ENCODE measurements around the gene MAGEA12. TPM values are rescaled to one million over a fixed set of nuclear protein-coding genes. Genes with fewer than 3 reads are reported as not detected.
"Not testable (repeated sequence)": the region's sequence is repeated elsewhere in the genome, so short reads cannot be mapped to it uniquely, and the experiment has no call there.

MAGEA12 gene
- total and polyA plus RNA-seq, 9 of the 15 experiments (the other 6 are each of a cell fraction or from before 2014, with no cell fraction given): 53.4 to 101 (median 80.4) TPM

- H3K4me2 ChIP-seq (ENCODE audit: insufficient read depth, low read length); H3K9me3 ChIP-seq (replicated peaks; ENCODE audit: control insufficient read depth, insufficient read depth, low read depth, low read length); H3K9ac ChIP-seq (ENCODE audit: insufficient read depth in 1 of 2, low read depth in 2 of 2, low read length in 2 of 2); H3K27me3 ChIP-seq (ENCODE audit: control insufficient read depth in 2 of 2, insufficient read depth in 2 of 2, low read length in 2 of 2); intact Hi-C loops (cut with micrococcal nuclease); in situ Hi-C loops (cut with MboI); BruUV-seq (replicated peaks); H2AFZ ChIP-seq (ENCODE audit: low read depth, low read length); POLR2A ChIA-PET; DNase-seq (ENCODE audit: extremely low read depth in 1 of 4, low spot score in 3 of 4); H3K36me3 ChIP-seq (ENCODE audit: control insufficient read depth, insufficient read depth, low read length); H3K4me3 ChIP-seq; H4K20me1 ChIP-seq (replicated peaks; ENCODE audit: control insufficient read depth, insufficient read depth, low read length); H3K9me1 ChIP-seq (ENCODE audit: control insufficient read depth, insufficient read depth, low read length); CTCF ChIA-PET (ENCODE audit: low intra/inter-chr PET ratio); H3K79me2 ChIP-seq (ENCODE audit: control insufficient read depth, insufficient read depth, low read length); H3K4me1 ChIP-seq (replicated peaks in 1 of 2; ENCODE audit: control insufficient read depth in 2 of 2, insufficient read depth in 2 of 2, low read length in 2 of 2); H3K27ac ChIP-seq (ENCODE audit: extremely low read depth, low read depth, low read length): not testable (repeated sequence)
- no CpG with 5 or more reads among the region's 5 CpGs for WGBS (ENCODE audit: insufficient coverage, low coverage, missing lambda C conversion rate)
- FAIRE-seq (peak; percentile 40), ATAC-seq (peak; percentile 40; the same call in 2 of the 3 replicates)
Measured at GRCh38 chrX:152754871-152755270, 21.3 kb downstream of the MAGEA12 start.

- H3K27me3 ChIP-seq (ENCODE audit: control insufficient read depth in 2 of 2, insufficient read depth in 2 of 2, low read length in 2 of 2); POLR2A ChIA-PET; CTCF ChIA-PET (ENCODE audit: low intra/inter-chr PET ratio); H3K4me2 ChIP-seq (ENCODE audit: insufficient read depth, low read length); H3K4me1 ChIP-seq (replicated peaks in 1 of 2; ENCODE audit: control insufficient read depth in 2 of 2, insufficient read depth in 2 of 2, low read length in 2 of 2); H3K9me3 ChIP-seq (replicated peaks; ENCODE audit: control insufficient read depth, insufficient read depth, low read depth, low read length); H3K79me2 ChIP-seq (ENCODE audit: control insufficient read depth, insufficient read depth, low read length); BruUV-seq (replicated peaks); H3K4me3 ChIP-seq; FAIRE-seq; H3K9ac ChIP-seq (ENCODE audit: insufficient read depth in 1 of 2, low read depth in 2 of 2, low read length in 2 of 2); ATAC-seq; H3K27ac ChIP-seq (ENCODE audit: extremely low read depth, low read depth, low read length); H3K36me3 ChIP-seq (ENCODE audit: control insufficient read depth, insufficient read depth, low read length); H3K9me1 ChIP-seq (ENCODE audit: control insufficient read depth, insufficient read depth, low read length); H2AFZ ChIP-seq (ENCODE audit: low read depth, low read length); DNase-seq (ENCODE audit: extremely low read depth in 1 of 4, low spot score in 3 of 4); in situ Hi-C loops (cut with MboI); H4K20me1 ChIP-seq (replicated peaks; ENCODE audit: control insufficient read depth, insufficient read depth, low read length); intact Hi-C loops (cut with micrococcal nuclease): not testable (repeated sequence)
- WGBS (ENCODE audit: insufficient coverage, low coverage, missing lambda C conversion rate): no CpG with 5 or more reads among the region's 2 CpGs
Measured at GRCh38 chrX:152758918-152759317, 25.4 kb downstream of the MAGEA12 start, which contains the start of gene CSAG3. TSS of gene CSAG3 (plus strand) at chrX:152759218.

- H3K27me3 ChIP-seq (ENCODE audit: control insufficient read depth in 2 of 2, insufficient read depth in 2 of 2, low read length in 2 of 2); intact Hi-C loops (cut with micrococcal nuclease); H3K9me3 ChIP-seq (replicated peaks; ENCODE audit: control insufficient read depth, insufficient read depth, low read depth, low read length); H3K4me3 ChIP-seq; FAIRE-seq; H3K4me1 ChIP-seq (replicated peaks in 1 of 2; ENCODE audit: control insufficient read depth in 2 of 2, insufficient read depth in 2 of 2, low read length in 2 of 2); in situ Hi-C loops (cut with MboI); H3K36me3 ChIP-seq (ENCODE audit: control insufficient read depth, insufficient read depth, low read length); H3K9me1 ChIP-seq (ENCODE audit: control insufficient read depth, insufficient read depth, low read length); POLR2A ChIA-PET; H3K79me2 ChIP-seq (ENCODE audit: control insufficient read depth, insufficient read depth, low read length); DNase-seq (ENCODE audit: extremely low read depth in 1 of 4, low spot score in 3 of 4); H3K4me2 ChIP-seq (ENCODE audit: insufficient read depth, low read length); H2AFZ ChIP-seq (ENCODE audit: low read depth, low read length); H3K9ac ChIP-seq (ENCODE audit: insufficient read depth in 1 of 2, low read depth in 2 of 2, low read length in 2 of 2); H4K20me1 ChIP-seq (replicated peaks; ENCODE audit: control insufficient read depth, insufficient read depth, low read length); CTCF ChIA-PET (ENCODE audit: low intra/inter-chr PET ratio); H3K27ac ChIP-seq (ENCODE audit: extremely low read depth, low read depth, low read length): not testable (repeated sequence)
- BruUV-seq (replicated peaks): TSS peak; percentile 52
- 33% methylated on average over 3 of the region's 7 CpGs for WGBS (ENCODE audit: insufficient coverage, low coverage, missing lambda C conversion rate)
- peak; percentile 41; the same call in 2 of the 3 replicates for ATAC-seq
Measured at GRCh38 chrX:152759544-152759943, 26.0 kb downstream of the MAGEA12 start.

- H3K36me3 ChIP-seq (ENCODE audit: control insufficient read depth, insufficient read depth, low read length); H3K9me3 ChIP-seq (replicated peaks; ENCODE audit: control insufficient read depth, insufficient read depth, low read depth, low read length); H2AFZ ChIP-seq (ENCODE audit: low read depth, low read length); BruUV-seq (replicated peaks); H3K4me2 ChIP-seq (ENCODE audit: insufficient read depth, low read length); H3K4me1 ChIP-seq (replicated peaks in 1 of 2; ENCODE audit: control insufficient read depth in 2 of 2, insufficient read depth in 2 of 2, low read length in 2 of 2); intact Hi-C loops (cut with micrococcal nuclease); FAIRE-seq; CTCF ChIA-PET (ENCODE audit: low intra/inter-chr PET ratio); ATAC-seq; H4K20me1 ChIP-seq (replicated peaks; ENCODE audit: control insufficient read depth, insufficient read depth, low read length); H3K27ac ChIP-seq (ENCODE audit: extremely low read depth, low read depth, low read length); POLR2A ChIA-PET; H3K4me3 ChIP-seq; H3K9ac ChIP-seq (ENCODE audit: insufficient read depth in 1 of 2, low read depth in 2 of 2, low read length in 2 of 2); H3K27me3 ChIP-seq (ENCODE audit: control insufficient read depth in 2 of 2, insufficient read depth in 2 of 2, low read length in 2 of 2); DNase-seq (ENCODE audit: extremely low read depth in 1 of 4, low spot score in 3 of 4); H3K9me1 ChIP-seq (ENCODE audit: control insufficient read depth, insufficient read depth, low read length); H3K79me2 ChIP-seq (ENCODE audit: control insufficient read depth, insufficient read depth, low read length); in situ Hi-C loops (cut with MboI): not testable (repeated sequence)
- no CpG with 5 or more reads among the region's 7 CpGs for WGBS (ENCODE audit: insufficient coverage, low coverage, missing lambda C conversion rate)
Measured at GRCh38 chrX:152761582-152761981, 28.0 kb downstream of the MAGEA12 start.
